NOMO-1 treated with DMSO at 0.1 percent for 48 hours (cell line): Measurements from ENCODE around the gene ALCAM.

Source experiments
- DNase-seq: peaks from one replicate; lab custom pipeline; 2025; ENCODE audit not compliant: unreplicated experiment; lab: John Stamatoyannopoulos, UW

Gene ALCAM

DNA sequence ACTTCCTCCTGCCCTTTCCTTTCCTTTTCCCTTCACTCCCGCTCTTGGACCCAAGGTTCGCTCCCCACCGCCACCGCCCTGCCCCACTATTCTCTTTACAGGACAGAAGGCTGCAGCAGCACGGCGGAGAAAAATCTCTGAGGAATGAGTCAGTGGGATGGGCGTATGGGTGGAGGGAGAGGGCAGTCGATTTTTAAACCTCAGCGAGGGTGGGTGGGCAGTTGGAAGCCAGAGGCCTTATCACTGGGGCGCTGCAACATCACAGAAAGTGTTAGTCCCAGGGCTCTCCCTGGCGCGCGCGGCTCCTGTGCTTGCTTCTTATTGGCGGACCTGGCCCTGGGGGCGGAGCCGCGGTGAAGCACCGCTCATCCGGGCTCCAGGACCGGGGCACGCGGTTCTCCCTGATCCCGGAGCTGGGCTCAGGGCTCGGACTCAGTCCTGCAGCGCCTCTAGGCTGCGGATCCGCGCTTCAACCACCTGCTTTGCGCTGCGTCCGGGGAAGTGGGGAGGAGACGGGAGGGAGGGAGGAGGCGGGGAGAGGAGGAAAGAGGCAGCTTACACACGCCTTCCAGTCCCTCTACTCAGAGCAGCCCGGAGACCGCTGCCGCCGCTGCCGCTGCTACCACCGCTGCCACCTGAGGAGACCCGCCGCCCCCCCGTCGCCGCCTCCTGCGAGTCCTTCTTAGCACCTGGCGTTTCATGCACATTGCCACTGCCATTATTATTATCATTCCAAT lies at the start of gene ALCAM:
Gene ALCAM (plus strand): TSS at position 584 of the 737 bp plus-strand sequence.
- peak; percentile 93 for DNase-seq

DNA sequence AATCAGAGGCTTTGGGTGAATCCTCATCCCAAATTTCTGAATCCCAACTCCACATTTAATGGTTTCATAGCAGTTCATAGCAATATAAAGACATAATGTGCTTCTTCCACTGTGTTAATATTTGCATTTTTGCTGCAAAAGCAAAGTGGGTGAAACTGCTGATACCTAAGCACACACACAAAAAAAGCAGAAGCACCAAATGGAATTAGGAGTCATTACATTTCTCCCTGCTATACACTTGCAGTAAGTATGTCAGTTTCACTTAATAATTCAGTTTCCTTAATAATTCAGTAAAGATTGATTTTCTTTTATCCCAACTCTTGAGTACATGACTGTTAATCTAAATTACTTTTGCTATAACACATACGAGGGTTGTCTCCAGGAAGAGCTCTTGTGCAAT lies 48.9 kb upstream of the ALCAM start:
- no peak for DNase-seq

DNA sequence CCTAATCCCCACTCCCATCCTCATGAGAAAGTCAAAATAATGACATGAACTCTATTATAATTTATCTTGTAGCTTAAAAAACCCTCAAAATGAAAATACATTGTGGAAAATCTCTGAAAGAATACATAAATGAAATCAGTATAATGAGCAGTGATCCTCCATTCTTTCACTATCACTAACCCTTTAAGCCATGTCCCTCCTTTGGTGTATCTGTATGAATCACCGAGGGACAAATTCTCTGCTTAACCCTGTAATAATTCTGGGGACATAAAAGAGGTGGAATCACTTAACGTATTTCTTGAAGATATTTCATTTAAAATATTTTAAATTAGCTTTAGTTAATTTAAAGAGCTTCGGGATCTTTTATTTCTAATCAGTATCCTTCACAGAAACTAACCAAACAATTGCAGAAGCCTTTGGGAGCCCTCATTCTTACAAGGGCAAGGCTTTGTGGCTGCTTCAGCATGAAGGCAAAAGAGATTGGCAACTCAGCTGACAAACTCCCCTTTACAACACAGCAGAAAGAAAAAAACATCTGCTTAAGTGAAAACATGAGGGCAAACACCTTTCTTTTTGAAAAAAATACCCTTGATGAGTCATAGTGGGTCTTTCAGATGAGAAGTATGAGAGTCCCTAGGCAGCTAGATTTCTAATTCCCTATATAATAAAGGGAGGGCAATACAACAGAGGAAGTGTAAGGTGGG lies 44.0 kb upstream of the ALCAM start:
- no peak for DNase-seq

DNA sequence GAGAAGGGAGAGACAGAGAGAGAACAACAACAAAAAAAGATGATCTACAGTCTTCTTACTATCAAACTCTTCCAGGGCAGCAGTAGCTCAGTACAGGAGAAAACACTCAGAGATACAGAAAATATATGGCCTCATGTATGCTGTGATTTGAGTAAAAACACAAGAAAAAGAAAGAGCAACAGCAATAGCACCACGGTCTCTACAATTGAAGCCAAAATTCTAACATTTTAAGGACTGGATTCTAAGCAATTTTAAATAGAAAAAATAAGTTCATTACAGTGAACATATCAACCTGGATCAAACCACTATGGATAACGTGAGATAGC lies 43.5 kb upstream of the ALCAM start:
- no peak for DNase-seq

DNA sequence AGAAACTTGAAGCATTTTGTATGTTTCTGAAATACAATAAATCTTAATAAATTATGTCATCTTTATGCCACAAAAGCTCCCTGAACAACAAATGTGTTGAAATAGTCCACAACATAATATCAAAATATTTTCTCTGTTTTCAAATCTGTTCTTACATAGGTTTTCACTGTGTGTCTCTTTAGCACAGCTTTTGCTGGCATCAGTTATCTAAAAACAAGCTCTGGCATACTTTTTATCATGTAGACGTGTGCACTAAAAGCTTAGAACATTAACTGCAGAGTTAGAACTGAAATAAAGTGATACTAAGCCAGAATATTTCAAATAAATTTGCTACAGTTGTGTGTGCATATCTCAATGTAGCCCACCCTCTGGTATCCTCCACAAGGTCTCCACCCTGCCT lies 41.8 kb upstream of the ALCAM start:
- DNase-seq: no peak

DNA sequence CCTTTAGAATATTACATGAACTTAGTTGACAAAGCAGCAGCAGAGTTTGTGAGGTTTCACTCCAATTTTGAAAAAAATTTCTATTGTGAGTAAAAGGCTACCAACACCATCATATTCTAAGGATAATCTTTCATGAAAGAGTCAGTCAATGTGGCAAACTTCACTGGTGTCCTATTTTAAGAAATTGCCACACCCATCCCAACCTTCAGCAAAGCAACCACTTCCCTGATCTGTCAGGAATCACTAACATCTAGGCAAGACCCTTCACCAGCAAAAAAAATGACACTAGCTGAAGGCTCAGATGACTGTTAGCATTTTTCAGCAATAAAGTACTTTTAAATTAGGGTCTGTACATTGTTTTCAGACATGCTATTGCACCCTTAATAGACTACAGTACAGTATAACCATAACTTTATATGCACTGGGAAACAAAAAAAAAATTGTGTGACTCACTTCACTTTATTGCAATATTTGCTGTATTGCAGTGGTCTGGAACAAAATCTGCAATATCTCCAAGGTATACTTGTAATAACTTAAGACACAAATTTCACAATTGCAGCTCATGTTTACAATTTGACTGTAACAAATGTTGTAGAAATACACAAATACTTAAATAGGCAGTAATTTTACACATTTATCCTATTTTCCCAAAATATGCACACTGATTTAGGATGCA lies 38.9 kb upstream of the ALCAM start:
- DNase-seq: peak; percentile 38

DNA sequence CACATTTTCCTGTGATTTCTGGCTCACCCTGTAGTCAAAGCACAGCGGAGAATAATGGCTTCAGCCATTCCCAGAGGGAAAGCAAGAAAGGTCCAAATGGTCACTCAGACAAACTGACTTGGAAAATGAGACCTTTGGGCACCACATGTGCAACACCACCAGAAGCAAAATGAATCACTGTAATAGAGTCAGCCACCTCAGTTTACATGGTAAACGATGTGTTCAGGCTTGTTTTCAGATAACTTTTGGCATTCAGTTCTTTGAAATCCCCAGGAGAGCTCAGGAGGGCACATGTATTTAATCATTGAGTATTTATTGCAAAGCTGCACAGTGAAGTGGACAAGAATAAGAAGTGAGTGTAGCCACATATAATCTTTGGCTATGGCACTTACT lies 38.4 kb upstream of the ALCAM start:
- DNase-seq: no peak

DNA sequence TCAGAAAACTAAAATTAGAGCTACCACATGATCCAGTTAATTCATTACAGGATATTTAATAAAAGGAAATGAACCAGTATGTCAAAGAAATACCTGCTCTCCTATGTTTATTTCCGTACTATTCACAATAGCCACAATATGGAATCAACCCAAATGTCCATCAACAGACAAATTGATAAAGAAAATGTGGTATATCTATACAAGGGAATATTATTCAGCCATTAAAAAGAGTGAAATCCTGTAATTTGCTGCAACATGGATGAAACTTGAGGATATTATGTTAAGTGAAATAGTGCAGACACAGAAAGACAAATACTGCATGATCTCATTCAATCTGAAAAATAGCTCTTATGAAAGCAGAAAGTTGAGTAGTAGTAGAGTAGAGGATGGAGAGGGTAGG lies 33.7 kb upstream of the ALCAM start:
- DNase-seq: no peak

DNA sequence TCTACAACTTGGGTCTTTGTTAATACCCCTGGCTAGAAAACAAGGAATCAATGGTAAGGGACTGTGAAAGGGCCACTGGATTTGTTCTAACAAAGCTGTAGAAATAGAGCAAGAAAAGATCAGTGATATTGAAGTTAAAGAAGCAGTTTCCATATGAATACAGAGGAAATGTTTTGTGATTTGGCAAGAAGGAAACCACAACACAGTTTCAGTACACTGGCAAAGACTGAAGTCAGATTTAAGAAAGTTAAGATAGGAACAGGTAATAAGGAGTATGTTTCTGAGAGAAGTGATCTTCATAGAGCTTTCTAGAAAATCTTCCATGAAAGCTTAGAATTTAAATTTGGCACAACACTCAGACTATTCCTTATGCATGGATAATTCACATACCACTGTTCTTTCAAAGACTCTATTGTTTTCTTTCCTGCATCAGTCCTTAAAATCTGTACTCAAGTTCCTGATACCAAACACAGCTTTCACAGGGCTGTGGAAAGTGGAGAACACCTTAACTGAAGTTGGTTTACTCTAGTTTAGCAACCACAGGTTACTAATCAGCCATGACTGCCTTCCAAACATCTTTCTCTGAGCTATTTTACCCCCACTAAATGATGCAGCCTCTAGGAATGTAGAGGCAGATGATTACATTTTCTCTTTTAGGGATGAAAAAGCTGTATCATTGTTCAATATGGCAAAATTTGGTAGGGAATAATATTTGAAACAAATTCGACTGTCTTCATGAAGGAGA lies 32.4 kb upstream of the ALCAM start:
- DNase-seq: peak; percentile 33

DNA sequence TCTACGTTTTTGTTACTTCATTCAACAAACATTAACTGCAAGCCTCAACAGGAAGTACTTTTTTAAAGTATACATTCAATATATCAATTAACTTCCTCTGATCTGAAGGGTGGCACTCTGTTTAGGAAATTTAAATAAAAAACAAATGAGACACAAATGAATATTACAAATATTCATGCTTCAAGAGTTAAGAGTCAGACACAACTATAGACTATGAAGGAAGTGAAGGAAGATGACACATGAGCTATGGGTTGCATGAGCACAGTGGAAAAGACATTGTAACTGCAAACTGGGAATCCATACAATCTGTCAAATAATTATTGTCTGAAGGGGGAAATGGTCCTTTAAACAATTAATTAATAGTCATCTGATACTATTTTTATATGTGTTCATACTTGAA lies 26.8 kb upstream of the ALCAM start:
- DNase-seq: no peak

DNA sequence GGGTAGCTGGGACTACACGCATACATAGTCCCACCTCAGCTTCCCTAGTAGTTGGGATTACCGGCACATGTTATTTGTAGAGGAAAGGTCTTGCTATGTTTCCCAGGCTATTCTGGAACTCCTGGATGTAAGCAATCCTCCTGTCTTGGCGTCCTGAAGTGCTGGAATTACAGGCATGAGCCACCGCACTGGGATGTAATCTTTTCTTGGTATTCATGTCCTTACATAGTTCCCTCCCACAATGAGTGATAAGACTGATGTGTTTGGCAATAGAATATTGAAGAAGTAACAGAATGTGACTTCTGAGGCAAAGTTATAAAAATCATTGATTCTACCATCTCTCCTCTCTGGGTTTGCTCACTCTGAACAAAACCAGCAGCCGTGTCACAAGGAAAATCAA lies 22.7 kb upstream of the ALCAM start:
- DNase-seq: no peak

DNA sequence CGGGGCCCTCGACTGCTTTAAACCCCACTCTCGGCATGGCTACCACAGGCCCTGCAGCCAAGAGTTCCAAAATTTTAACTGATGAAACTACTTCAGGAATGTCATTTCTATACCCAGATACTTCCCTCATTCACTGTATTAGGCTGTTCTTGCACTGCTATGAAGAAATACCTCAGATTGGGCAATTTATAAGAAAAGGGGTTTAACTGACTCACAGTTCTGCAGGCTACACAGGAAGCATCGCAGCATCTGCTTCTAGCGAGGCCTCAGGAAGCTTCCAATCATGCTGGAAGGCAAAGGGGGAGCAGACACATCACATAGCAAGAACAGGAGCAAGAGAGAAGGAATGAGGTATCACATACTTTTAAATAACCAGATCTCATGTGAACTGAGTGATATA lies 21.6 kb upstream of the ALCAM start:
- no peak for DNase-seq

DNA sequence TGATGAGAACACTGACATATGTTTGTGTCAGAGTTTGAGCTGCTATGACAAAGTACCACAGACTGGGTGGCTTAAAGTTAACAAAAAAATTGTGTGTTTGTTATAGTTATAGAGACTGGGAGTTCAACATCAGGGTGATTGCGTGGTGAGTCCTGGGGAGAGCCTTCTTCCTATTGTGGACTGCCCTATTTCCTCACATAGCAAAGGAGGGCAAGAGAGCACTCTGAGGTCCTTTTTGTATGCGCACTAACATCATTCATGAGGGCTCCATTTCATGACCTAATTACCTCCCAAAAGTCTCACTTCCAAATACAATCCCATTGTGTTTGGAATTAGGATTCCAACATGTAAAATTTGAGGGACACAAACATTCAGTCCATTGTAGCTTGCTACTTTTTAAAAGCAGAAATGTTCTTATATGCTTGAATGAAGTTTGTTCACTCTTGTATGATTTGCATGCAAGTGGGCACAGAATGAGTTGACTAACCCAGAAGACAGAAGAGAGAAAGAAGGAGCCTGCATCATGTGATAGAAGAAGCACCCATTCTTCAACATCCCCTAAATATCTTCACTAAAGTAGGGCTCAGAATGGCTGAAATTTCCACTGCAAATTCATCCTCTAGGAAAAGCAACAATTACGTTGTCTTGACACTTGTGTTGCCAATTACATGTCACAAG lies 18.9 kb upstream of the ALCAM start:
- no peak for DNase-seq

DNA sequence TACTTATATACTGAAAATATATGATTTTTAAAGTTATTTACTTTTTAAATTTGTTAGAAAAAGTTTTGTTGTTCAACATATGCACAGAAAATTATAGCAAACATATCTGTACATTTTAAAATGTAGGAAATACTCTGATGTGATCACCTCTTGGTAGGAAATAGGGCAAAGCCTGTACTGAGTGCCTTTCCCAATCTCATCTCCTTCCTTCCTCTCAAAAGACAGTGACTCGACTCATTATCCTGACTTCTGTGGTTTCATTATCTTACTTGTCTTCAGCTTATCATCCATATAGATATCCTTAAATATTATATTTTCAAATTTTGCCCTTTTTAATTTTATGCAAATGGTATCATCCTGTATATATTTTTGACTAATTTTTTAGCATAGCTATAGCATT lies 18.4 kb upstream of the ALCAM start:
- no peak for DNase-seq

DNA sequence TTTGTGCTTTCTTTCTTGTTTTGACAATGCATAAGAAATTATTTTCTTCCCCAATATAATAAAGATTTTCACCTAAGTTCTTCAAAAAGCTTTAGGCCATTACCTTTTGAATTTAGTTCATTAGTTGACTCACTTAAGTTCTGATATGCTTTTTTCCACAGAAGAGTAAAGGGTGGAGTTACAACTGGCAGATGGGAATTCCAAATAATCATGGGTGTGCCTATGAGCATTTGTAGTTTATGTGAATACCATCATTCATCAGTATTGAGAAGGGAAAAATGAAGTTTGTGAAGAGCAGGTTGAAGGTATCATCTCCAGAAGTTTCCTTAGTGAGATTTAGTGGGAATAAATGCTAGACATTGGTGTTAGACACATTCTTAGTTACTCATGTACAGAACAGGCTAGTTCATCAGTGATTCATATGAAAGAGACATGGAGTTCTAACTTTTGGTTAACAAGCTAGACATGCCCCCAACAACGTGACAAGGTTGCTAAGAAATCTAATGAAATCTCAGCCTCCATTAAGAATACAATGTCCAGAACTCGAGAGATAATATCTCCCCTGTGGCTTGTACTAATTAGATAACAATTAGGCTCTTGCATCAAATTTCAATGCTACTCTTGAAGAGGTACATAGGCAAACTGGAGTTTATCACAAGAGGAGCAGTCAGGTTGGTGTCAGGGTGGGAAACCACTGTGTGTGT lies 16.9 kb upstream of the ALCAM start:
- no peak for DNase-seq

DNA sequence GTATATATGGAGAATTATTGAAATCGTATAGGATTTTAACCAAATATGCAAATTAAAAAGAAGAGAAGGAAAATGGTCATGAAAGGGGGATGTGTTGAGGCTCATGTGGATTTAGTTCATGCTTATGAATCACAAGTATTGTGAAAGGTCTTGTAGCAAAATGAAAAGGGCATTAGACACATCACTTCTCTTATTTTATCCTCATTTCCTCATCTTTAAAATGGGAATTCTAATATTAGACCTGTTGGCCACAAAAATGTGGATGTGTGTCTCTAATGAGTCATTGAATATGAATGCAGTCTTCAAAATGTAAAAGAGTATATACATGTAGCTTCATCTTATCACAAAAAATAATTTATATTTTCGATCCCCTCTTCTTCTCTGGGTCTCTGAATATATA lies 14.9 kb upstream of the ALCAM start:
- peak; percentile 89 for DNase-seq

DNA sequence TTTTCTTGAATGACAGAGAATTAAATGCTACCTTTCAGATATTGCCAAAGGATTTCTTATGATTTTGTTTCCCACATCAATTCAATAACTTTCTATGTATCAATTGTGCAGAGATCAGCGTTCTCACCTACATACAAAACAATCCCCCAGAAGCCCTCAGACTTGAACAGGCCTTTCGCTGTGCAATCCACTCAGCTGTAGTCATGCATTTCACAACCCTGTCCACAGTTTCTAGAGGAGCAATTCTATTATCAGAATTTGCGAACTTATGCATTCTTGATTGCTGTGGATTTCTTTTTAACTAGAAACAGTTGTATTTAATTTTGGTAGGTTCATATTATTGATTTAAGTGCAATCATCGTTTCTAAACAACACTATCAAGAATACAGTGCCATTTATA lies 13.7 kb upstream of the ALCAM start:
- DNase-seq: peak; percentile 20

DNA sequence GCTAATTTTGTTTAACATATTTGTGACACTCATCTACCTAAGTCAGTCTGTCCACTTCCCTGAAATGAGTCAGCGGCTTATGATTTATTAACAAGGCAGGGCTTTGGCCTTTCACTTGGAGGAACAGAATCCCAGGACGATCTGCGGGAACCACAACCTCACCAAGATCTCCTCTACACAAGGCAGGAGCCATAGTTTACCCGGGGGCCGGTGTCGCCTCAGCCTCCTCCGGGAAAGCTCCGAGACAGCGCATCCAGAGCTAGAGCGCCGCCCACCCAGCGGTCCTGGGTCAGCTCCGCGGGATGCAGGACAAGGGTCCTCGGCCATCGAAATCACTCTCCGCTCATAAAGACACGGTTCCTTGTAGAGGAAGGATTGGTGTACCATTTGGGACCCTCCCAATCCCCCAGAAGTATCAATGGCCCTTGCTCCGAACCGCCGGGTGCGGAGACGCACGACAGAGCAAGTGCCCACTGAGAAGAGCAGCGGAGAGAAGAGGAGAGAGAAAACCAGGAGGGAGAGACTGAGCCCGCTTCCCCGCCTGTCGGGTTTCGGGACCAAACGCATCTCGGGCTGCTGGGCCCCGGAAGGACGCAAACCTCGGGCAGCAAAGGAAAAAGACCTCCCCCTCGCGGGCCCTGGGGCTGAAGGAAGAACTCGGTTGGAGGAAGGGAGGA lies 13.1 kb upstream of the ALCAM start:
- DNase-seq: no peak

DNA sequence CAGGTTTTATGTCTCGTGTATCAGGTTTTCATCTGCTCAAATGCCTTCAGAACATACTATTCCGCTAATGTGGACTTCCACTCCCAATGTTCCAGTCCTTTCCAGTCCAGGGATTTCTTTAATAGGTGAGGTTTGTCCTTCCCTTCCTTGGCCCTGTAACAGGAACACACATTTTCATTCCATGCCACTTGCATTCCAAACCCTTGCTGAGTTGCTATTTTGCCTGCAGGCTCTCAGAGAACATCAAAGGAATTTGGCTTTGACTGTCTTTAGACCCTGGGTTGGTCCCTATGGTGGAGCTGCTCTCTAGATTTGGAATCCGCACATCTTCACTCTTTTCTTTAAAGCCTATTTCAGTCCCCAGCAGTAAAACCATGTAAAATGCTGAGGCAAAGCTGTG lies 12.3 kb upstream of the ALCAM start:
- no peak for DNase-seq
